NOMO-1 treated with DMSO at 0.1 percent for 48 hours (cell line): ENCODE results near the gene ANO4.
"Not testable (repeated sequence)": the region's sequence is repeated elsewhere in the genome, so short reads cannot be mapped to it uniquely, and the experiment has no call there.

Experiments
- DNase-seq: peaks from one replicate; lab custom pipeline; 2025; ENCODE audit not compliant: unreplicated experiment; lab: John Stamatoyannopoulos, UW

Gene ANO4

DNA sequence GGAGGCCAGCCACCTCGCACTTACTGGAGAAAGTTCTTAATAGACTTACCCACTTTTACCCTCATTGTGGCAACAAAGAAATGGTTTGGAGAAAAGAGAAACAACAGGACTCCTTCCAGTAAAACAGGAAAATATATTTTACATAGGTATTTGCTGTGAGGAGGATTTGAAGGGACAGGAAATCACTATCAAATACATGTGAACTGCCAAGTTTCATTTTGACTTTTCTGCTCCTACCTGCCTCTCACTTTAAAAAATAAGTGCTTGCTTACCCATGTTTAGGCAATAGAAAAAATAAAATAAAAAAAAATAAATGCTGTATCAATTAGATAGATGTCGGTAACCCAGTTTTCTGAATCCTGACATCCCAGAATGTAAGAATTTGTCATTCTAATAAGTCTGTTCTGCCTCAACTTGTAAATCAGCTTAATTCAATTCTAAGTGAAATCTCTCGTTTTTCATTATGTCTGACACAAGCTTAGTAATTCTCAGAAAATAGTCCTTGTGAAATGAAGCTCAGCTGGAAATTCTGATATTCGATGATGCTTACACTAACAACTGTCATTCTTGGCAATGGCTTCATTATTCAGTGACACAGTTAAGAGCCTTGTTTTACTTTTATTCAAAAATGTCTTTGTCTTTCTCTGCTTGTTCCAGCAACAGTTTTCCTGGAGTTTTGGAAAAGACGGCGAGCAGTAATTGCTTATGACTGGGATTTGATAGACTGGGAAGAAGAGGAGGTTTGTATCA is 284.1 kb downstream of the ANO4 start:
- DNase-seq = no peak

DNA sequence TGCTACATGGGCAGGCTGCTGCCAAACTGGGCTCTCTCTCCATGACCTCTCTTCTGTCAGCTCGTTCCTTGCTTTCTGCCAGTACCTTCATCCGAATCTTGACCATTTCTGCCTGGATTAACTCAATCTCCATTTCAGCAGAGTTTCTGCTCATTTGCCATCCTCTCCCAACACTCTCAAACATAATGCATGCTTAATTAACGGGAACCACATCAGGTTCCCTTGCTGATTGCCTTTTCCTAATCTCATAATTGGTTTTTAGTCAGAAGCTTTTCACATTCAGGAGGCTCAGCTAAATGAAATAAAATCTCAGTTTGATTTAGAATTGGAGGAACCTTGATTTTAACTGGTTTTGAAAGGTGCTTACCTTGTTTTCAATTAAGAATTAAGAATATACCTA is 288.1 kb downstream of the ANO4 start:
- DNase-seq = no peak

DNA sequence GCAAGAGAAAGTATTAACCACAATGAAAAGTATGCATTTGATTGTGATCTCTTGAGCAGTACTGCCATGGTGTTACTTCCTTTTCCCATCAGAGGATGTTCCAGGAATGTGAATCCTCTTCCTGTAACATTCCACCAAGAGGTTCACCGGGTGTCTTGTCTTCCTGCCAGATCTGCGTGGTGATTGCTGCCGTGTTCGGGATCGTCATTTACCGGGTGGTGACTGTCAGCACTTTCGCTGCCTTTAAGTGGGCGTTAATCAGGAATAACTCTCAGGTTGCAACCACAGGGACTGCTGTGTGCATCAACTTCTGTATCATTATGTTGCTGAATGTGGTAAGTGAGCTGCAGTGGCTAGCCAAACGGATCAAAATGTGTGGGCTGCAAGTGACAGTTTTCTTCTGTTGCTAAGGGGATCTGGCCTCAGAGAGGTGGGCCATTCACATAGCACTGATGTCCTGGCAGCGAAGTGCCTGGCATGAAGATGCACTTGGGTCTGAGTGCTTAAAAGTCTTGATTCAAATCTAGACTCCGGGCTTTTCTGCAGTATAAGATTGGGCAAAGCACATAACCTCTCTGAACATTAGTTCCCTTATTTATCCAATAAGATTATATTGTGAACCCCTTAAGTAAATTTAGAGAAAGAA is 292.0 kb downstream of the ANO4 start:
- no peak for DNase-seq

DNA sequence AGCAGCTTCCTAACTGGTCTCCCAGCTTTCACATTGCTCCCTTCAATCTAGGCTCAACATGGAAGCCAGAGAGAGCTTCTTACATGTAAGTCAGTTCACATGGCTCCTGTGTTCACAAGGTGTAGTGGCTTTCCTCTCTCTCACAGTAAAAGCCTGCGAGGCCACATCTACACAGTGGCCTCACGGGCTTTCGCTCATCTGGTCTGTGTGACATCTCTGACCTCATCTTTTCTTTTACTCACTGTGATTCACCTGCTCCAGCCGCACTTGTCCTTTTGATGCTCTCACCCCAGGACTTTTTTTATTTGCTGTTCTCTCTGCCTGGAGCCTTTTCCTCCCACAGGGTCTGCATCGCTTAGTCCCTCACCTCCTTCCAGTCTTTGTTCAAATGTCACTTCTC is 293.3 kb downstream of the ANO4 start:
- no peak for DNase-seq

DNA sequence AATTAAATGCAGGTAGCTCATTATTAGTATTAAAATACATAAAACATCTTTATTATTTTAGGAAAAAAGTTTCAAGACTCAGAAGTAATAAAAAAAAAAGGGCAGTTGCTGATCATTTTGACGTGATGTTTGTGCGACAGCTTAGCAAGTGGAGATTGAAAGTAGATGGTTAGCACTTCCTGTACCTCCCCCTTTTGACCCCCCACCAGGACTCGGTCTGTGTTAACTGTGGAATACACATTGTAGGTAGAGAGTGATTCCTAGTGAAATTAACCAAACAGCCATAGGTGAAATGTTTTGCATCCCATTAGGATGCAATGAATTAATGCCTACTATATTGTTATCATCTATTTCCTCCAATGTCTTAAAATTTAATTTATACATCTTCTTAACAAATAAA is 294.7 kb downstream of the ANO4 start:
- DNase-seq = no peak

DNA sequence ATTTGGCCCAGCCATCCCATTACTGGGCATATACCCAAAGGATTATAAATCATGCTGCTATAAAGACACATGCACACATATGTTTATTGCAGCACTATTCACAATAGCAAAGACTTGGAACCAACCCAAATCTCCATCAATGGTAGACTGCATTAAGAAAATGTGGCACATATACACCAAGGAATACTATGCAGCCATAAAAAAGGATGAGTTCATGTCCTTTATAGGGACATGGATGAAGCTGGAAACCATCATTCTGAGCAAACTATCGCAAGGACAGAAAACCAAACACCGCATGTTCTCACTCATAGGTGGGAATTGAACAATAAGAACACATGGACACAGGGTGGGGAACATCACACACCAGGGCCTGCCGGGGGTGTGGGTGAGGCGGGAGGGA is 295.6 kb downstream of the ANO4 start:
- not testable (repeated sequence) for DNase-seq

DNA sequence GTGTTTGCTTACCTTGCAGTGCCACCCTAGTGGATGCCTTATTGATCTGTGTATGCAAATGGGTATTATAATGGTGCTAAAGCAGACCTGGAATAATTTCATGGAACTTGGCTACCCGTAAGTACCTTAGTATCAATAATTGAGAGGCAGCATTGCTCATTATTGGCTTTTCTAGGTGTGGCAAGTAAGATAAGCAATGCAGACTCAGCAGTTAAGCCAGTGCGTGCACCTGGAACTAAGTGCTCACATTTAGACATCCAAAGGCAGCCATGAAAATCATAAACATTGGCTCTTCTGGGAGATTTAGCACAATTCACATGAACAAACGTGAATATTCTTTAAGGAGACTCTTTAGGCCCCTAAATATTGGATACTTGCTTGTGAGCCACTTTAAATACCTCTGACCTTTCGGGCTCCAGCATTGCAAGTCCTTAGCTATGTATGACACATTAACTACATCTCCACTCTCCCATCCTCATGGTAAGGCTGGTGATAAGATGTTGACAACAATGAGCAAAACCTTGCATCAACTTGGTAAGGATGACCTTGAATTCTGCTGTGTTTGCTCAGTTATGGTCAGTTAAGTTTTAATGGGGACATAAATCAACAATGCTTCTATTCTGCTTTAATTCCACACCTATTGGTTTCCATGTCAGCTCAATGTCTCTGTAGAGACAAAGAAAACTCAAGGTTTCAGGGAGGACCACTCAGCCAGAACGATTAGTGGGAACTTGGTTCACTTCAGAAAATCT is 303.4 kb downstream of the ANO4 start:
- DNase-seq = no peak

DNA sequence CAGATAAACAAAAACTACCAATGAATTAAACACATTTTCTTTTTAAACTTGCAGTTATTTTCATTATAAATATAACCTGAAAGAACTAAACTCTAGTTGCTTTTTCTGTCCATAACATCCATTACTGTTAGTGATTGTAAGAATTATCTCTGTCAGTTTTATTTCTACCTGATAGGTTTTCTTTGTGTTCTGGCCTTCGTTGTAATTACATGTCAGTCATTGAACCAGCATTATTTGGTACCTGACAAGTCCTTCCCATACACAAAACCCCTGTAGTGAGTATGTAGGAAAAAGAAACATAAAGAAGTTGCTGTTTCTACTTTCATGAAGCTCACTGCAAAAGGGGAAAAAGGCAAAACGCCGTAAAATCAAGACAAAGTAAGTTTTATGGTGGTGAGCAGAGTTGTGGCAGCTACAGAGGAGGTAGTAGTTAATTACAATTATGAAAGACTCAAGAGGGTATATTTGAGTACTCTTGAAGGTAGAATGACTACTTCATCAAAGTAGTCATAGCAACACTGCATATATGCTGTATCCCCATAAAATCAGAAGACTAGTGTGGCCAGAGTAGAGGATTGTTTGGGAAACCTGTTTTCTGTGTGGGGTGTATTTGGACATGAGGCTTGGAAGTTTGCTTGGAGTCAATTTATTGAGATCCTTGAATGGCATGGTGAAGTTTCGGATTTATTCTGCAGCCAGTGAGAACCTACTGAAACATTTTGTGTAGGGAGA is 312.6 kb downstream of the ANO4 start:
- DNase-seq = no peak

DNA sequence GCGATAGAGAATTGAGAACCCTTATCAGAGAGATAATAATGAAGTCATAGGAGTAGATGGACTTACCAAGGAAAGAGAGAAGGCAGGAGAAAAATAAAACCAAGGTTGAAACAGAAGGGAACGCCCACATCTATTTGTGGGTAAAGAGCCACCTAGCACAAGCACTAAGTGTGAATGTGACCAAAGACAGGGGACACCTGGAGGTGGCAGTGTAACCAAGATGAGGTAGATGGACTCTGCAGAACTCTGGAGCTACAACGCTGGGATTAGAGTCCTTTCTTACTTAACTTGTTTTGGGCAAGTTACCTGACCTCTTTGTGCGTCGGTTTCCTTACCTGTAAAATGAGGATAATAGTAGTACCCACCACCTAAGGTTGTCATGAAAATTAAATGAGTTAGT is 313.6 kb downstream of the ANO4 start:
- no peak for DNase-seq

DNA sequence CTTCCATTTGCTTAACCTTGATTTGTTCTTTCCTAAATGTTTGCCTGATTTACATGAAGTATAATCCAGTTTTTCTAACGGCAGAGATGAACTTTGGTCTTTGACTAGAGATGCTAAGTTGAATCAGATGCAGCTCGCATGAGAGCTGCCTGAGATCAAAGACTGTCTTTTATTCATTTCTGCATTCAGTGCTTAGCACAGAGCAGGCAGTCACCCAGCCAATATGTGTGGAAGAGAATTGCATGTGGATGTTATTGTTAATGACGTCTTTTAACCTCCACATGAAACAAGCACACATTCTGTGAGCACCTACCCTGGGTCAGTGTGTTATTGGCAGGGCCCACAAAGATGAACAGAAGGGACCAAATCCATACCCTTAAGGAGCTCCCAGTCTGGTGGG is 316.3 kb downstream of the ANO4 start:
- DNase-seq = no peak

DNA sequence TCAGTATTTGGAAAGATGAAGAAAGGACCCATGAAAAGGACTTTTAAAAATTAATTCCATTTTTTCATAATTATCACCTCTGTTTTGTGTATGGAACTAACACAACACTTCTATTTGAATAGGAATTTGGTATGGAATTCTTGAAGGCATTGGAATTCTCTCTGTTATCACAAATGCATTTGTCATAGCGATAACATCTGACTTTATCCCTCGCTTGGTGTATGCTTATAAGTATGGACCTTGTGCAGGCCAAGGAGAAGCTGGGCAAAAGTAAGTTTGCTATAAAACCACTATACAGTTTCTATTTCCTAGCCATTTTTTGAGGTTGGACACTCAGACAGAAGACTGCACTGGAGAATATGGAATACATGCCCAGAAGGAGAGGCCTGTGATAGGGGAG is 316.9 kb downstream of the ANO4 start:
- DNase-seq = no peak

DNA sequence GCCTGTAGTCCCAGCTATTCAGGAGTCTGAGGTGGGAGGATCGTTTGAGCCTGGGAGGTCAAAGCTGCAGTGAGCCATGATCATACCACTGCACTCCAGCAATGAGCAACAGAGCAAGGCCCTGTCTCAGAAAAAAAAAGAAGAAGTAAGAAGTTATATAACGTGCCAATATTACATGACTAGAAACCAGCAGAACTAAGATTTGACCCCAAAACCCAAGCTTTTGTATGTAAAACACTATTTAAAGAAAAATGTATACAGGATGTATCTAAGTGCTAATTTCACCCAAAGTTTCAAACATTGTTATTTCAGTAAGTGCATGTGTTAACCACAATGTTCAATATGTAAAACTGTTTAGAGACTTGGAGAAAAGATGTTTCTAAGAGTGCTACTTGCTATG is 320.8 kb downstream of the ANO4 start:
- no peak for DNase-seq

DNA sequence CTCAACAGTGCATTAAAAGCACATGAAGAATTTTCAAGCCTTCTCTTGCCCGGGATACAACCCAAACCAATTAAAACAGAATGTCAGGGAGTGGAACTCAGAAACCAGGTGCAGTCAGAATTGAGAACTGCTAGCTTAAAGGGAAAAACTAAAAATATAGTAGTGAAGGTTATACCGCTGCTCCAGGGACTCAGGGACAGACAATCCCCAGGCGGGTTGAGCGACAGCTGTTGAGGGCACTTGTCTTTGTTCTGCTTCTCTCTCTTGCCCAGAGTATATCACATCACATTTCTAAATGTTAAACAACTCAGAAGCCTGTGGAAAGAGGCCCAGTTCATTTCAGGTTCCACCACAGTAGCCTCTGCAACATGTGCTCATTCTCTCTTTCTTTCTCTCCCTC is 322.3 kb downstream of the ANO4 start:
- no peak for DNase-seq

DNA sequence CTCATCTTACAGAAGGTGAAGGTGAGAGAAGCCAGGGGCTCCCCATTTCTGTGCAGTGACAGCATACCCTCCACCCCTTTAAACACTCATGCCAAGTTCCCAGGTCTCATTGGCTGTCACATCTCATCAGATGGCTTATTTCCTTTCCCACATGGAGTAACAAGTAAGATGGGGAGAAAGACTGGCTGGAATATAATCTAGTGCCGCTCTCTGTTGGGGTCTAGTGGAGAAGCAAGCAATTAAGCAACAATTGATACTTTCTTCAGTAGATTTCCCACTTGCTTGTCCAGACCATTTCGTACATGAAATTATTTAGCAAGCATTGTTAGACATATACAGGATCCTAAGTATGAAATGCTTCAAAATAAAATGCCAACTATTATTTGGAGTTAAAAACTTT is 323.3 kb downstream of the ANO4 start:
- no peak for DNase-seq

DNA sequence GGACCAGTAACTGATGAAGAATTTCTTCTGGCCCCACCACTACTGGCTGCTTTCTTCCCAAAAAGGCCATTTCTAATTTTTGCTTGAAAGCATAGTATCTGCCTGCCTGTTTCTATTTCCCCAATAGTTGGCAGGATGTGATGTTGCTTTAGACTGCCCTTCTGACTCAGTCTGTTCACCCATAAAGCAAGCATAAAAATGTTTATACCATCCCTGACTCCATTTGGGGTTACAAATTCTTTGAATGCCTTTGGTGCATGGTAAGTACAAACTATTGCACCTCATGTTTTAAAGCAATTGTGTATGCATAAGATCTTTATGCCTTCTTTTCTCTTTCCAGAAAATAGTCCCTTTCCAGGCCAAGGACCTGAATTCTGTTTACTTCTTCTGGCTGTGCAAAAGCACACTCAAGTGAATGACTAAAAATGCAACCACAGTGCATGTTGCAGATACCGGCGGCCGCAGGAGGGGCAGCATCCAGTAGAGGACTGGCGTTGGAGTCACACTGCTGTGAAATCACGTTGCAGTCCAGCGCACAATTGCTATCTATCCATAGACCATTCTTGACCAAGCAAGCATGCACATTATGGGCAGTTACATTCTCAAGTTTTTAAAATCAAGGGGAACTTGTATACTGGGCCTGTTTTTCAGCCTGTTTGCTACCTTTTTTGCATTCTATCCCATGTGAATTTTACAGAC is 333.1 kb downstream of the ANO4 start:
- DNase-seq = no peak

DNA sequence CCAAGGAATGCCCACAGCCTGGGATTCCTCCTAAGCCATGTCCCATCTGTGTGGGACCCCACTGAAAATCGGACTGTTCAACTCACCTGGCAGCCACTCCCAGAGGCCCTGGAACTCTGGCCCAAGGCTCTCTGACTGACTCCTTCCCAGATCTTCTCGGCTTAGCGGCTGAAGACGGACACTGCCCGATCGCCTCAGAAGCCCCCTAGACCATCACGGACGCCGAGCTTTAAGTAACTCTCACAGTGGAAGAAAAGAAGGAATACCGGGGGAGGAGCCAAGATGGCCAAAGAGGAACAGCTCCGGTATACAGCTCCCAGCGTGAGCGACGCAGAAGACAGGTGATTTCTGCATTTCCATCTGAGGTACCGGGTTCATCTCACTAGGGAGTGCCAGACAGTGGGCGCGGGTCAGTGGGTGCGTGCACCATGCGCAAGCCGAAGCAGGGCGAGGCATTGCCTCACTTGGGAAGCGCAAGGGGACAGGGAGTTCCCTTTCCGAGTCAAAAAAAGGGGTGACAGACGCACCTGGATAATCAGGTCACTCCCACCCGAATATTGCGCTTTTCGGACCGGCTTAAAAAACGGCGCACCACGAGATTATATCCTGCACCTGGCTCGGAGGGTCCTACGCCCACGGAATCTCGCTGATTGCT is 351.3 kb downstream of the ANO4 start:
- DNase-seq = not testable (repeated sequence)

DNA sequence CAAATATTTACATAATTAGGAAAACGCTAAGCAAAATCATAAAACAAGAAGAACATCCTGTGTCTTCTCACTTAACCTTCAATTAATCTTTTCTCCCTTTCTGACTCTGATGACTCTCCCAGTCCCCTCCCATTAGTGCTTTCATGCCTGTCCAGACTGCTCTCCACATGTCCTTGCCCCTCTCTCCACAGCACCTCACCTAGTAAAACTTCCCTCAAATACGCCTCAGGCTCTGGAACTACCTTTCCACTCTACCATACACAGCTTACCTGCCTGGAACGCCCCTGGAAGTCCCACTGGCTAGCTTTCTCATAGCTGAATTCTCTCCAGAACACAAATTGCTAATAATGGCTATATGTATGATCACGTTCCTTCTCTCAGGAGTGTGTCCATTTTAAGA is 370.7 kb downstream of the ANO4 start:
- no peak for DNase-seq

DNA sequence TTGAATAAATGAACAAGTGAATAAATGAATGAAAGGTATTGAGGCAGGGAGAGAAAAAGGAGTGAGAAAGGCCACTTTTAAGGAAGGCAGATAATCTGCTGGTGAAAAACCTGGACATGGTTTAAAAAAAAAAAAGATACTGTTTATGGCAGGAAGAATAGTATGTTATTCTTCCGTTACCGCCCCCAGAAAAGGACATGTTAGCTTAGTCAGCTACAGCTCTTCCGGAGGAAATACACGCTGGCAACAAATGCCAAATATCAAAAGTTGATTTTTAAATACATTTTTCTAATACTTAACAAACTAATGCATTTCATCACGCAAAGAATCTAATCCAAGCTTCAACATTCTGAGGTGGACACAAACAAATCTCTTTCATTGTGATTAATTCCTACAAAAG is 372.3 kb downstream of the ANO4 start:
- DNase-seq = no peak

DNA sequence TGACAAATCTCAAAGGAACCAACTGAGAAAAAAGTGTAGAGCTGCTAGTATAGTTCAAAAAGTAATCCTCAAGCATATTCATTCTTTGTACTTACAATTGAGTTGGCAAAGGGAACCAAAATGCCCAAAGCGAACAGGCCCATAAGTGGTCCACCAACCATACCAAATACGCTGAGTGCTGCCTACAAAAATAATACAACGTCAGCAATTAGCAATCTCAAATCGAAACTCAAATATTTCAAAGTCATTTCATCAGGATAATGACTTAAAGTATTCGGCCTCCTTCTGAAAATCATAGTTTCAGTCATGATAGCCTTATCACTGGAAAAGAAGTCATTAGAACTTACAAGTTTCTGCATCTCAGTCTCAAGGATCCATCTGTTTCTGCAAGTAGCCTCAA is 373.4 kb downstream of the ANO4 start:
- no peak for DNase-seq

DNA sequence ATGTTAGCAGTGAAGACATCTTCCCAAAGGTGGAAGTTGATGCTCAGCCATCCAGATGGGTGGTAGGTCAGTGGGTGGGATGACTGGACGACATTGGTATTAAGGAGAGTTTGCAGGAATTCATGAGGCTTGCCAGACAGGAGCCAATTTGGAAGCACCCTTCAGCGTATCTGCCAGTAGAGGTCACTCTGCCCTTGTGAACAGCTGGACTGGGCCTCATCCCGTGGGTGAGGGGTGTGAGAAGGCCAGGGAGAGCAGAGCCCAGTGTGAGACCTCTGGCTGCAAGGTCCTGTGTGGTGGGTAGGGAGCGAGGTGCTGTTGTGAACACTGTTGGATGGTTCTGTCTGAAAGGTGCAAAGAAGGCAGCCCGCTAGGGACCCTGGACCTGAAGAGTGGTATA is 377.7 kb downstream of the ANO4 start:
- no peak for DNase-seq
